Adipocyte (in vitro differentiated cells): ENCODE measurements around the gene GPR153.

ENCODE experiments used
- DNase-seq: peaks from one replicate; pipeline ENCODE4 v3.0.0-alpha.2; 2015; ENCODE audit warnings: low read depth
- H3K27me3 ChIP-seq: replicated peaks from 2 replicates; pipeline ENCODE4 v1.7.0; 2013; ENCODE audit warnings: mild to moderate bottlenecking, low read length, moderate library complexity; ENCODE audit not compliant: control insufficient read depth, insufficient read depth
- H3K36me3 ChIP-seq: 2 replicates; pipeline ENCODE4 v1.7.0; 2013; ENCODE audit warnings: low read length, mild to moderate bottlenecking, moderate library complexity; ENCODE audit not compliant: control insufficient read depth, insufficient read depth, severe bottlenecking
- H3K4me1 ChIP-seq: 2 replicates; pipeline ENCODE4 v1.7.0; 2013; ENCODE audit warnings: mild to moderate bottlenecking, low read length, moderate library complexity; ENCODE audit not compliant: control insufficient read depth, insufficient read depth
- H3K4me3 ChIP-seq: 2 replicates; pipeline ENCODE4 v1.7.0; 2013; ENCODE audit warnings: mild to moderate bottlenecking, low read length, moderate library complexity
- H3K9ac ChIP-seq: 2 replicates; pipeline ENCODE4 v1.7.0; 2013; ENCODE audit warnings: mild to moderate bottlenecking, low read length, moderate library complexity
- H3K9me3 ChIP-seq: 2 replicates; pipeline ENCODE4 v1.7.0; 2013; ENCODE audit warnings: mild to moderate bottlenecking, low read length, moderate library complexity; ENCODE audit not compliant: control insufficient read depth

GPR153 gene

DNA sequence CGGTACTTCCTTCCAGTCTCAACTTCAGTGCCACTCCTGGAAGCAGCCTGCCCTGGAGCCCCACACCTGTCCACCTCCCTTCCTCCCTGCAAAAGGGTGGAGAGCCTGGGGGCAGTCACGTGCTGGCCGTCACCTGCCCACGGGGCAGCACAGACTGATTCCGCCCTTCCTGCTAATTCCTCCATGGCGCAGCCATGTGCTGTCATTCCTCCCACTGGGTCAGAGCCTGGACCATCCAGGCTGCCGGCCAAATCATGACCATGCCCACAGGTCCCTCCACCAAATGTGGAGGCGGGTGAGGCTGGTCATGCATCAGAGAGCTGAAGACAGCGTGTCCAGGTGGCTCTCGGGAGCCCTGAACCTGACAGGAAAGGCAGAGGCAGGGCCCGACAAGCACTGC, 24.4 kb upstream of the GPR153 start:
- H3K27me3 ChIP-seq: no peaks in the 10 kb centered on the region
- H3K36me3 ChIP-seq: no peaks in the 10 kb centered on the region
- DNase-seq: no peak
- no peak overlapping the region for H3K9ac ChIP-seq
- H3K9me3 ChIP-seq: no peaks in the 10 kb centered on the region
- no peak overlapping the region for H3K4me3 ChIP-seq
- H3K4me1 ChIP-seq: peaks cover 25% of the 10 kb centered on the region

DNA sequence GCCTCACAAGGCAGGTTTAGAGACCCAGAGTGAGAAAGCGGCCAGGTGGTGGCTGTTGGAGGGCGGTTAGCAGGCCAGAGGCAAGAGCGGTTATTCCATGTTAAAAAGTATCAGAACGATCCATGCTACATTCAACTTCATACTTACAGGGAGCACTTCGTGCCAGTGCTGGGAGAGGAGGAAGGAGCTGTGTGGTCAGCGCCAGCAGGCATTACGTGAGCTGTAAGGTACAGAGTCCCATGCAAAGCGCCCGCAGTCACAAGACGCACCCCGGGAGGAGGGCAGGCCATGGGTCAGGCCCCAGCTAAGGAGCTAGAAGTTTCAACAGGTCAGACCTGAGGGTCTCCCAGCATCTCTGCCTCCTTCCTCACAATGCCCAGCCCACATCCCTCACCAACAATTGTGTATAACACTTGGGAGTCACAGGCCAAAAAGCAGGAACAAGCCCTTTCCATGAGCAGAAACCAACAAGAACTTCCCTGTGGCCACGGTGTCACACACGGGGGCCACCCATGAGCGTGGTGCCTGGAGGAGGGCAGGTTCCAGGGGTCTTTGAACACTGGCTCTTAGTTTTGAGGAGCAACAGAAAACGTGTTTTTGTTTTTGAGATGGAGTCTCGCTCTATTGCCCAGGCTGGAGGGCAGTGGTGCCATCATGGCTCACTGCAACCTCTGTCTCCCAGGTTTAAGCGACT, 21.8 kb upstream of the GPR153 start:
- Histone ChIP-seq H3K36me3 (no peaks in the 10 kb centered on the region), H3K9ac (no peak overlapping the region), H3K4me3 (no peak overlapping the region), H3K9me3 (no peaks in the 10 kb centered on the region), H3K4me1 (peaks cover 11% of the 10 kb centered on the region), H3K27me3 (no peaks in the 10 kb centered on the region)
- no peak for DNase-seq

DNA sequence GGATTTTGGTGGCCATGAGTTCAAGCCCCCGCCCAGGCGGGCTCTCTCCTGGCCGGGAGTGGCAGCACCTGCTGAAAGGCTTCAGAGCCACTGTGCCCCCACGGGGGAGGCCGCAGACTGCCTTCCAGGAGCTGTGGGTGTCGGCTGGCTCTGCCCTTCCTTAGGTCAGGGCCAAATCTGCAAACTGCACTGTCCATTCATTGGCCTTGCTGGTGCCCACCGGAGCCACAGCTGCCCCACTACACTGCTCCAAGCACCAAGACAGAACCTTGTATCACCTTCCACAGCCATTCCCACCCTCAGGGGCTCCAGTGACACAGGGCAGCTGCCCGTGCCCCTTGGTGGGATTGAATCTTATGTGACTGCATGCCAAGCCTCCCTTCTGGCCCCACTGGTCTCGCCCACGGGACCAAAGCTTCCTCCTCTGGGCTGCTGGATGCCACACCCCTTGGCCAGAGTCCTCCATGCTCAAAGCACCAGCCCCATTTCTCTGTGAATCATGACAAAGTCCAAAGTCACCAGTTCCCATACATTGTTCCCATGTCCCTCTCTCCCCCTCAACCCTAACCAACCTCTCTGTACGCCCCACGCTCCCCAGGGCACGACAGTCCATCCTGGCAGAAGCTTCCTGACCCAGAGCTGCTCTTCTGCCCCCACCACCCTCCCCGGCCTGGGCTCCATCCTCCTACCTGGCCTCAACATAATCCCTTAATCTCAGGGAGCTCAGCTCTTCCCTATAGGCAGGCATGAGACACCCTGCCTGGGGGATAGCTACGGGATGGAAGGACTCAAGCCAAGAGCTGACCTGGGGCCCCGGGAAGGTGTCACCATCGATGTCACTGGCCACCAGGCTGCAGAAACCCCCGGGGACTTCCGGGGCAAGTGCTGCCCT, 20.9 kb upstream of the GPR153 start:
- no peak overlapping the region for H3K9ac ChIP-seq
- no peaks in the 10 kb centered on the region for H3K27me3 ChIP-seq
- H3K36me3 ChIP-seq: no peaks in the 10 kb centered on the region
- H3K4me1 ChIP-seq: peaks cover 5% of the 10 kb centered on the region
- H3K9me3 ChIP-seq: no peaks in the 10 kb centered on the region
- H3K4me3 ChIP-seq: no peak overlapping the region
- DNase-seq: no peak

DNA sequence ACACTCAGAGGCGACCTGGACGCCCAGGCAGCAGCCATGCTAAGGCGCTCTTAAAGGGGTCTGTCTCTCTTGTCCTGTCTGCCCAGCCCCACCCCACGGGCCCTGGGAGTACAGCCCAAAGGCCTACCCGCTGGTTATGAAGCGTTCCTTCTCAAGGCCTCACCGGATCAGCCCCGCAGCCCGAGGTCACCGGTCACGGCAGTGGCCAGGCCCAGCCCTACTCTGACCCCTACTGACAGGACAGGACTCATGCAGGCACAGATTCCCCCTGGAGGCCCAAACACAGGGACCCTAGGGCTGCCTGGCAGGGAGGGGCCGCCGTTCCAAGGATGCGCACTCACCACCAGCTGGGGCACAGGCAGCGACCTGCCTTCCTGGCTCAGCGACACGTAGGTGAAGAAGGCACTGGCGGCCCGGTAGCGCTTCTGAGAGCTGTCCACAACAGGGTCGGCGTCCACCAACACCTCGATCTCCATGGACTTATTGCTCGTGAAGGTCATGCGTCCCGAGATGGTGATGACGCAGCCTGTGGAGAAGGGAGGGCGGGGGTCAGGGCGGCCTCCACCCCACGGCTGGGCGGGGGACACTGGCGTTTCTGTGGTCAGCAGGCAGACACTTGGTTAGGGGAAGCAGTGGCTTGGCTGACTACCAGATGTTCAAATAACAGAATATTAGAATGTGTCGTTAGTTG, 20.0 kb upstream of the GPR153 start:
- no peak overlapping the region for H3K4me3 ChIP-seq
- no peak for DNase-seq
- no peaks in the 10 kb centered on the region for H3K36me3 ChIP-seq
- H3K9me3 ChIP-seq: no peaks in the 10 kb centered on the region
- H3K27me3 ChIP-seq: no peaks in the 10 kb centered on the region
- peaks cover 13% of the 10 kb centered on the region for H3K4me1 ChIP-seq
- no peak overlapping the region for H3K9ac ChIP-seq

DNA sequence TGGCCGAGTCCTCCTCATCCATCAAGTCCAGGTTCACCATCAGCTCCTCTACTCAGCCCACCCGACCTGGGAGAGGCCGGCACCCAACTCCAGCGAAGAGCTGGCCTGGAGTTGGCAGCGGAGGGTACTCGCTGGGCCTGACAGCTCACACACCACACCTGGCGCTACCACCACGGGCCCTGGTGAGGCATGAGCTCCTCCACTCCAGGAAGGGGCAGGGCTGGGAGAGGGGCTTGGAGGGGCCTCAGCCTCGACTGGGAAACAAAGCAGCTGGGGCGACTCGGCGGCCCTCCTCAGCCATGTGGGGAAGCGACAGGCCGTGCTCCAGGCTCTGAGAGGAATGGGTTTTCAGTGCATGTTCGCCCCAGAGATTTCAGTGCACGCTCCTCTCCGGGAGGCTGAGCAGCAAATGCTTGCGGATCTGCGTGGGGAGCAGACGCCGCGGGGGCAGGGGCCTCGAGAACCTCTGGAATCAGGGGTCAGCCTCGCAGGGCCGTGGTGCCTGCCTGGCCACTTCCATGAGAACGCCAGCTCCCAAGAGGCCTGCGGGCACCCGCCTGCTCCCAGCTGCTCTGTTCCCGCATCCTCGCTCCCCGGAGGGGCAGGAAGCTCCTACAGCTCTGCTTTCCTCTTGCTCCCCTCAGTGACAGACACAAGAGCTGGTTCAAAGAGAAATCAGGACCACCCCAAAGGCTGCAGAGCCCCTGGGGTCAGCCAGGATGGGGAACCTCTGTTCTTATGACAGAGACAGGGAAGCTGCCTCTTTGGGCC, 18.9 kb upstream of the GPR153 start:
- no peak for DNase-seq
- no peak overlapping the region for H3K9ac ChIP-seq
- no peaks in the 10 kb centered on the region for H3K27me3 ChIP-seq
- no peaks in the 10 kb centered on the region for H3K36me3 ChIP-seq
- no peaks in the 10 kb centered on the region for H3K9me3 ChIP-seq
- H3K4me1 ChIP-seq: peaks cover 16% of the 10 kb centered on the region
- H3K4me3 ChIP-seq: no peak overlapping the region

DNA sequence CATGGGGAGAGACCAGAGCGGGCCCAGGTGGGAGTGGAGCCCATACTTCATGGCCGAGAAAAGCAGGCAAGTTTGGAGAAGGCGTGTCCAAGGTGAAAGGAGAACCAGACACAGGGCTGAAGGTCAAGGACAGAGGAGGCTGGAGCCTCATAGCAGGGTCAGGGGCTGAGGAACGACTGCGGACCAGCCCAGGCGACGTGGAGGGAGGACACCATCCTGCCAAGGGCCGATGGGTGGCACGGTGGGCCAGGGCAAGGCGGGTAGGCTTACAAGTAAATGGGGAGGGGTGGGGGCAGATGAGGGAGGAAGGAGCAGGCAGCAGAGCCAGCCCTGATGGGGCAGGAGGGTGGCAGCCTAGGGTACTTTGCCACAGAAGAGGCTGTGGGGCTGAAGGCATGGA, 18.2 kb upstream of the GPR153 start:
- Histone ChIP-seq H3K4me1 (peaks cover 16% of the 10 kb centered on the region), H3K9ac (no peak overlapping the region), H3K27me3 (no peaks in the 10 kb centered on the region), H3K4me3 (no peak overlapping the region), H3K9me3 (no peaks in the 10 kb centered on the region), H3K36me3 (no peaks in the 10 kb centered on the region)
- no peak for DNase-seq

DNA sequence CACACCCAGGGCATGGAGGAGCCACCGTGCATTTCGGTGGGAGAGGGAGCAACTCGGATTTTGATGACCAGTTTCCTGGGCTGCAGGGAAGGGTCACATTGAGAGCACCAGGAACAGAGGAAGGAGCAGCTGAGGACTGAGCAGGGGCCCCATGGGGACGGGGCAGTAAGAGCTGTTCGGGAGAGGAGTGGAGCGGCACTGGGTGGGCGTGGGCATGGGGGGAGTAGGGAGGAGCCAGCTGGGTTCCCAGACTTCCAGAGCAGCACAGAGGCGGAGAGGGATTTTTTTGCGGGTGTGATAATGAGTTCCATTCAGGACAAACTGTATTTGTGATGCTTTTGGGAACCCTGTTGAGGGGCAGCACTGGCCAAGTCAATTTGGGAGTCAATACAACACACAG, 17.4 kb upstream of the GPR153 start:
- H3K27me3 ChIP-seq: no peaks in the 10 kb centered on the region

DNA sequence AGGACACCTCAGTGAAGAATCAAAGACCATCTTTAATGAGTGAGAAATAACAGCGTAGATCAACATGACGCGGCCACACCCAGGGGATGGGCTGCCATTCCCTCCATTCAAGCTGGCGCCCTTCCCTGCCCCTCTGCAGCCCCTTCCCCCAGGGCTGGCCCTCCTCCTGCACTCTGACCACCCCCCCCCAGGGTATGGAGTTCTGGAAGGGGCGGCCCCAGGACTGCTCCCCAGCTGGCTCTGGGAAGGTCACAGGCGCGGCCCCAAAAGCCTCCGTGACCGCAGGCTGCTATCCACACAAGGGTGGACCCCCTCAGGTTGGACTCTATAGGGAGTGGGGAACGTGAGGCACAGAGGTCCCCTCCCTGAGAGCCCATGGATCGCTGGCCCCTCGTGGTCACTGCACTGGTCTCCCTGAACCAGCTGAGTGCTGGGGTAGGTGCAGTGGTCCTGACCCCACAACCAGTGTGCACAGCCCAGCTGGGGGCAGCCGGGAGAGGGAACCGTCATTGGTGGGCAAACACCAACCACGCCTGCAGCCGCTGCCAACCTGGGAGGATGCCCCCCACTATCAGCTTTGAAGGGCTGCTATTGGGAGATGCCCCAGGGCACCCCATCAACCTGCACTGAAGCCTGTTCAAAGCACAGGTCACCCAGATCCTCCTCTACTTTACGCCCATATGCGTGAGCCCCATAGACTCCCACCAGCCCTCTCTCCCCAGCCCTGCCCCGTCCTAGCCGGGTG, 16.1 kb upstream of the GPR153 start:
- Histone ChIP-seq H3K4me1 (peaks cover 16% of the 10 kb centered on the region), H3K9me3 (no peaks in the 10 kb centered on the region)

More for the DNA sequence above, 17.4 kb upstream of the GPR153 start:
- no peak for DNase-seq
- Histone ChIP-seq H3K9ac (no peak overlapping the region), H3K36me3 (no peaks in the 10 kb centered on the region), H3K4me3 (no peak overlapping the region), H3K4me1 (peaks cover 16% of the 10 kb centered on the region), H3K9me3 (no peaks in the 10 kb centered on the region)

DNA sequence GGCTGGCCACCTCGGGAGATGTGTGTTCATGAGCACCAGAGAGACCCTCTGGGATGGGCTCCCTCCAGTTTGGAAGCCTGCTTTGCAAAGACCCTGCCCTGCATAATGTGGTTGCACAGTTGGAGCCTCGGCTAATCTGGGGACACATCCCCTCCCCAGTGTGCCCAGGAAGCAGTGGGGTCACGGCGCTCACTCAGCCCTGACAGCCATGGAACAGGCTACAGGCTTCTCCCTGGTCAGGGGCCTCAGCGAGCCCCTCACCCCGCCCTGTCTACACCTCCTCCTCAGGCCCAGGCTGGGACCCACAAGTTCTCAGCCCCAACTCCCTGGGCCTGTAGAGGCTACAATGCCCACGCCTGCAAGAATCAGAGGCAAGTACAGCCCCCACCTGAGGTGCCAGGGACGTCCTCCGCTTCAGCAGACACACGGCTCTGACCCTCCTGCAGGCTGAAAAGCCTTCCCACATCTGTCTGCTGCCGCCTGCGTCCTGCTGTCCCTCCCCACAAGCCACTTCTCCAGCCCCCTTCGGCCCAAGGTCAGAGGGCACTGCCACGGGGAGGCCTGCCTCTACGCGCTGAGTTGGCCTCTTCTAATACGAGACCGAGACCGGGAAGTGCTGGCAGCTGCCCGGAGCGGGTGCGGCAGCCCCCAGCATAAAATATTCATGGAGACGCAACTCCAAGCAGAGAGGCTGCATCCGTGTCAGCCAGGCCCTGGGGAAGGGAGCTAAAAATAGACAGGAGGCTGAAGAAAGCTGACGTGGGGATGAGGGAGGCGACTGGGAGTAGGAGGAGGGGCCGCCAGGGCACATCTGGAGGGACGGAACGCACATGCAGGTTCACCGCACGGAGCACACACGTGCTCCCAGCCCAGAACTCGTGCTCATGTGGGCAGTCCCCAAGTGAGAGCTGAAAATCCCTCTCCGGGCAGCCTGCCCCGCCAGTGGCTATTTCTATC, 15.2 kb upstream of the GPR153 start:
- no peaks in the 10 kb centered on the region for H3K36me3 ChIP-seq
- no peaks in the 10 kb centered on the region for H3K9me3 ChIP-seq
- peak overlapping the region; percentile 64 for H3K9ac ChIP-seq
- peak overlapping the region; percentile 29 for H3K4me3 ChIP-seq
- peak; percentile 87 for DNase-seq
- H3K27me3 ChIP-seq: no peaks in the 10 kb centered on the region
- H3K4me1 ChIP-seq: peaks cover 12% of the 10 kb centered on the region

More for the DNA sequence above, 16.1 kb upstream of the GPR153 start:
- Histone ChIP-seq H3K27me3 (no peaks in the 10 kb centered on the region), H3K4me3 (peak overlapping the region; percentile 29), H3K36me3 (no peaks in the 10 kb centered on the region), H3K9ac (peak overlapping the region; percentile 64)
- no peak for DNase-seq
